Esophagus (tissue), 2 donors: ENCODE measurements around the gene DPP9. TPM values are rescaled to one million over a fixed set of nuclear protein-coding genes. Genes with fewer than 3 reads are reported as not detected.
"Not testable (repeated sequence)": the region's sequence is repeated elsewhere in the genome, so short reads cannot be mapped to it uniquely, and the experiment has no call there.

Source experiments
- H3K27ac ChIP-seq, 2 donors: one replicate each; pipeline ENCODE4 v1.5.1; 2013; ENCODE audit warnings: low read depth in 2 of 2, mild to moderate bottlenecking in 2 of 2, inconsistent platforms in 1 of 2, low read length in 1 of 2, moderate library complexity in 1 of 2
- H3K27me3 ChIP-seq, 2 donors: one replicate each; pipeline ENCODE4 v1.6.1; 2013; ENCODE audit warnings: low read length in 2 of 2, control low read depth in 1 of 2, mild to moderate bottlenecking in 1 of 2; ENCODE audit not compliant: insufficient read depth in 2 of 2, control insufficient read depth in 1 of 2
- H3K36me3 ChIP-seq, 2 donors: one replicate each; pipeline ENCODE4 v1.6.1; 2013; ENCODE audit warnings: low read length in 1 of 2; ENCODE audit not compliant: control insufficient read depth in 2 of 2, insufficient read depth in 2 of 2
- H3K4me1 ChIP-seq, 2 donors: one replicate each; pipeline ENCODE4 v1.6.1; 2013; ENCODE audit warnings: low read length in 1 of 2; ENCODE audit not compliant: control insufficient read depth in 2 of 2, insufficient read depth in 2 of 2
- H3K4me3 ChIP-seq, 2 donors: one replicate each; pipeline ENCODE4 v1.5.1; 2013; ENCODE audit warnings: low read length in 2 of 2, mild to moderate bottlenecking in 2 of 2, low read depth in 1 of 2, moderate library complexity in 1 of 2
- H3K9me3 ChIP-seq, 2 donors: one replicate each; pipeline ENCODE4 v1.6.1; 2013; ENCODE audit warnings: mild to moderate bottlenecking in 2 of 2, low read depth in 1 of 2, low read length in 1 of 2, moderate library complexity in 1 of 2; ENCODE audit not compliant: control insufficient read depth in 2 of 2, insufficient read depth in 1 of 2
- WGBS, 2 donors: extraction: QIAGEN DNeasy Blood & Tissue Kit; methylation state at CpG; one replicate each; pipeline ENCODE4 v1.1.7; 2013; 5-methylcytosine and 5-hydroxymethylcytosine counted together
- polyA plus RNA-seq, 2 donors: library from polyadenylated mRNA; stranded (reverse); fragments of 200-250 nt; gene quantifications; one replicate each; pipeline ENCODE4 v1.2.3, GENCODE V29; 2013
- donor health status: healthy with polysubstance abuse.
- donor health status: Bipolar disorder and iron deficiency.

Gene DPP9
- polyA plus RNA-seq, 2 donors, result 24.3 to 29.2 TPM

DNA sequence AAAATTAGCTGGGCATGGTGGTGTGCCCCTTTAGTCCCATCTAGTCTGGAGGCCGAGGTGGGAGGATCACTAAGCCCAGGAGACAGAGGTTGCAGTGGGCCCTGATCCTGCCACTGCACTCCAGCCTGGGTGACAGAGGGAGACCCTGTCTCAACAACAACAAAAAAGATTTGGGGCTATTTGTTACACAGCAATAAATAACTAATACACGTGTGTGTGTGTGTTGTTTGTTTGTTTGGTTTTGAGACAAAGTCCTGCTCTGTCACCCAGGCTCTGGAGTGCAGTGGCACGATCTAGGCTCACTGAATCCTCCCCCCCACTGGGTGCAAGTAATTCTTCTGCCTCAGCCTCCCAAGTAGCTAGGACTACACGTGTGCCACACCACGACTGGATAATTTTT lies 35.0 kb upstream of the DPP9 start:
- peaks cover 0 to 4% of the 10 kb centered on the region in 2 donors for H3K27me3 ChIP-seq

DNA sequence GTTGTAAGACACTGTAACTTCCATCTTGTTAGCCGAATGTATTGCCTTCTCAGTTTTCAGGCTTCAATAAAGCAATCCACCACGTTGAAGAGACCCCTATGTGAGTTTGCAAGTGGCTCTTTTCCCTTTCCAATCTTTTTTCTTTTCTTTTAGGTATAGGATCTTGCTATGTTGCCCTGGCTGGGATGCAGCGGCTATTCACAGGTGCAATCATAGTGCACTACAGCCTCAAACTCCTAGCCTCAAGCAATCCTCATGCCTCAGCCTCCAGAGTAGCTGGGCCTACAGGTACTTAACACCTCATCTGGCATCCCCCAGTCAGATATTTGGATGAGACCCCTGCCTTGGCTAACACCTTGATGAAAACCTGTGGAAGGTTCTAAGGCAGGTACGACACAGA lies 34.4 kb upstream of the DPP9 start:
- Histone ChIP-seq H3K4me1 (peaks cover 0 to 4% of the 10 kb centered on the region in 2 donors), H3K4me3 (no peak overlapping the region), H3K36me3 (no peaks in the 10 kb centered on the region), H3K9me3 (no peaks in the 10 kb centered on the region), H3K27me3 (peaks cover 0 to 4% of the 10 kb centered on the region in 2 donors), H3K27ac (no peak overlapping the region)
- 75 to 78% methylated on average over 4 of the region's 4 CpGs for WGBS, 2 donors

More for the DNA sequence above, 35.0 kb upstream of the DPP9 start:
- Histone ChIP-seq H3K36me3 (no peaks in the 10 kb centered on the region), H3K9me3 (no peaks in the 10 kb centered on the region), H3K27ac (no peak overlapping the region), H3K4me1 (peaks cover 0 to 4% of the 10 kb centered on the region in 2 donors), H3K4me3 (no peak overlapping the region)
- WGBS, 2 donors, result 71 to 73% methylated on average over 5 of the region's 5 CpGs

DNA sequence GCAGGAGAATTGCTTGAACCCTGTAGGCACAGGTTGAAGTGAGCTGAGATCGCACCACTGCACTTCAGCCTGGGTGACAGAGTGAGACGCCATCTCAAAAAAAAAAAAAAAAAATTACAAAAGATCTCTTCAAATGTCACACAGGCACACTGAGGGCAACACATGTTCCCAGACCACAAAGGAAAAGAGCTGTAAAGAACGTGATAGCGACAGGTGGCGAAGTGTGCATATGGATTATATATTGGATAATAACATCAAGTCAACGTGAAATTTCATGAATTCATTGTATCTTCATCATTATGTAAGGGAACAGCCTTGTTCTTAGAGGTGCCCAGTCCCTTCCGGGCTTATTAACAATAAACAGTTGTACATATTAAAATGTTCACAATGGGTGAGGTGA lies 31.8 kb upstream of the DPP9 start:
- peaks cover 0 to 4% of the 10 kb centered on the region in 2 donors for H3K4me1 ChIP-seq
- H3K4me3 ChIP-seq, result no peak overlapping the region
- no peak overlapping the region for H3K27ac ChIP-seq
- H3K27me3 ChIP-seq, result no peaks in the 10 kb centered on the region
- 81 to 82% methylated on average over 7 of the region's 7 CpGs for WGBS, 2 donors
- H3K36me3 ChIP-seq, result no peaks in the 10 kb centered on the region
- H3K9me3 ChIP-seq, result no peaks in the 10 kb centered on the region

DNA sequence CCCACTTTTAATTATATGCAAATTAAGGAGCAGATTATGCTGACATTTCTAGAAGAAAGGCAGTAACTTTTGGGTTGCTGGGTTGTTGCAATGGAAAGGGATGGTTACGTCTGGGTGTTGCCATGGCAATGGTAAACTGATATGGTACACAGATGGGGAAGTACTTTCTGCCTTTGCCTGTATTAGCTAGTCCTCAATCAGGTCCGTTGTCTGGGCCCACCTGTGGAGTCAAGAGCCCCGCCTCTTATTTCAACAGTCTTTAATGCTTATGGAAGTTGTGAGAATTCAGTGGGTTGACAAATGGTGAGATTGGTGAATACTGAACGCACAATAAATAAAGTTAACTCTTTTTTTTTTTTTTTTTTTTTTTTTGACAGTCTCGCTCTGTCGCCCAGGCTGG lies 30.6 kb upstream of the DPP9 start:
- no peaks in the 10 kb centered on the region for H3K4me1 ChIP-seq
- no peaks in the 10 kb centered on the region for H3K9me3 ChIP-seq
- no peak overlapping the region for H3K27ac ChIP-seq
- H3K36me3 ChIP-seq, result no peaks in the 10 kb centered on the region
- WGBS, 2 donors, result 64 to 72% methylated on average over 6 of the region's 6 CpGs
- no peaks in the 10 kb centered on the region for H3K27me3 ChIP-seq
- H3K4me3 ChIP-seq, result no peak overlapping the region

DNA sequence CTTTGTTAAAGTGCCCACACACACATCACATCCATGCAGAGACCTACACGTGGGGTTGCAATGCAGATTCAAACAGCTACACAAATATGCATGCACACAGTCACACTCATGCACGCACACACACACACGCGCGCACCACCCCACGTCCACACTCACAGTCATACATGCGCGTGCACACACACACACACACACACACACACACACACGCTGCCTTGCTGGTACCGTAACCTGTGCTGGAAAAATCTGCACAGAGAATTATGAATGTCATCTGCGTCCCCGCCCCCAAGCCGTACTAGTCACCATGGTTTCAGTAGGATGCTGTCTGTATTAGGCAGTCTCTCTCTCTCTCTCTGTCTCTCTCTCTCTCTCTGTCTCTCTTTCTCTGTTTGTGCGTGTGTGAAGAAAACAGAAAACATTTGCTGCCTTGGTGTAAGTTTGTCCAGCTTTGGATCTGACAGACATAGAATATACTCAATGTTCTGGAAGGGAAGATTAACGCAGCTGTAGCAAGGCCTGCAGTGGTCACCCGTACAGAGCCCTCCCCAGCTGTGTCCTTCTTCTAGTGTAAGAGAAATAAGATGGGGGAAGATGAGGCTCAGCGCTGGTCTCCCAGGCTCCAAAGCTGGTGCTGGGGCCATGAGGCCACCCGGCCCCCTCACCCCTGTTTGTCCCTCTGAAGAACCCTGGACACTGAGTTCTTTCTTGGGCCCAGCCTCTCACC lies 26.4 kb upstream of the DPP9 start:
- WGBS, 2 donors, result 73 to 75% methylated on average over 18 of the region's 18 CpGs
- H3K4me3 ChIP-seq, result no peak overlapping the region
- H3K27me3 ChIP-seq, result no peaks in the 10 kb centered on the region
- H3K27ac ChIP-seq, result no peak overlapping the region
- H3K4me1 ChIP-seq, result no peaks in the 10 kb centered on the region
- no peaks in the 10 kb centered on the region for H3K36me3 ChIP-seq
- peaks cover 0 to 3% of the 10 kb centered on the region in 2 donors for H3K9me3 ChIP-seq

DNA sequence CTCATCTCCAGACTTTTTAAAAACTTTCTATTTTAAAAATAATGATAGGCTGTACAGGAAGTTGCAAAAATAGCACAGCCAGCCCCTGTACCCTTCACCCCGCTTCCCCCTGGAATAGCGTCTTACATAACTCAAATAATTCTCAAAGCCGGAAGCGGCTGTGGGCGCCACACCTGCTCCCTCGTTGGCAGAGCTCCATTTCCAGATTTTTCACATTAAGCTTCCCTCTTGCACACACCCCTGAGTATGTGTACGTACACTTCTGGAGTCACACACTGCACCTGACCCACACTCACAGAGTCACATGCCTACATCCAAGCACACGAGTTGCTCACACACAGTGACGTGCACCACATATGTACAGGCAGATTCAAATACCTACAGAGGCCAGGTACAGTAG lies 24.9 kb upstream of the DPP9 start:
- H3K27me3 ChIP-seq, result no peaks in the 10 kb centered on the region
- no peak overlapping the region for H3K4me3 ChIP-seq
- peaks cover 0 to 2% of the 10 kb centered on the region in 2 donors for H3K4me1 ChIP-seq
- H3K27ac ChIP-seq, result no peak overlapping the region
- 46 to 57% methylated on average over 9 of the region's 9 CpGs for WGBS, 2 donors
- H3K9me3 ChIP-seq, result peaks cover 0 to 3% of the 10 kb centered on the region in 2 donors
- no peaks in the 10 kb centered on the region for H3K36me3 ChIP-seq

DNA sequence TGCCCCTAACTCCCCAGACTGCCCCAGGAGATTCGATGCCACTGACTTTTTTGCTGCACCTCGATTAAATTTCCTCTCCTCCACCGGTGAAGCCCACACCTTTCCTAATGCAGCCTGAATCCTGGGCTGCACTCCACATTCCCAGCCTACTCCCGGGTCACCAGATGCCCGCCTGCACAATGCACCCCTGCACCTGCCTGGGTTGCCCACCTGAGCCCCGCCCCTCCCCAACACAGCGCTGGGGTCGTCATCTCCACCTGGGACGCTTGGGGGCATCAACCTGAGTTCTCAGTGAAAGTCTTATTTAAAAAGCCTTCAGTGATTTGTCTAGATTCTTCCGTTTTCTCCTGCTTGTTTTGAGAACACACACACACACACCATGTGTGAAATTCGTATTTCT lies 24.5 kb upstream of the DPP9 start:
- WGBS, 2 donors, result 42 to 43% methylated on average over 11 of the region's 11 CpGs
- H3K4me3 ChIP-seq, result no peak overlapping the region
- H3K4me1 ChIP-seq, result peaks cover 0 to 2% of the 10 kb centered on the region in 2 donors
- no peaks in the 10 kb centered on the region for H3K27me3 ChIP-seq
- peaks cover 0 to 3% of the 10 kb centered on the region in 2 donors for H3K9me3 ChIP-seq
- no peaks in the 10 kb centered on the region for H3K36me3 ChIP-seq
- no peak overlapping the region for H3K27ac ChIP-seq

DNA sequence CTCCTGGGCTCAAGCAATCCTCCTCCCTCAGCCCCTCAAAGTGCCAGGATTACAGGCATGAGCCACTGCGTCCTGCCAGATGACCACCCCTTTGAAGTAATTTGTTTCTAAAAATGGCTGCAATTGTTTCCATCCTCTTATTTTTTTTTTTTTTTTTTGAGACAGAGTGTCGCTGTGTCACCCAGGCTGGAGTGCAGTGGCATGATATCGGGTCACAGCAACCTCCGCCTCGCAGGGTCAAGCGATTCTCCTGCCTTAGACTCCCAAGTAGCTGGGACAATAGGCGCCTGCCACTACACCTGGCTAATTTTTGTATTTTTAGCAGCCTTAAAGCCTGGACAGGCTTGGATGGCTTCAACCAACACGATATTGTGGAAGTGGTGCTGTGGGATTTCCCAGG lies 22.3 kb upstream of the DPP9 start:
- Histone ChIP-seq H3K27me3 (no peaks in the 10 kb centered on the region), H3K9me3 (peaks cover 0 to 3% of the 10 kb centered on the region in 2 donors), H3K36me3 (no peaks in the 10 kb centered on the region), H3K27ac (no peak overlapping the region), H3K4me3 (no peak overlapping the region), H3K4me1 (peaks cover 0 to 5% of the 10 kb centered on the region in 2 donors)
- 75 to 80% methylated on average over 8 of the region's 8 CpGs for WGBS, 2 donors

DNA sequence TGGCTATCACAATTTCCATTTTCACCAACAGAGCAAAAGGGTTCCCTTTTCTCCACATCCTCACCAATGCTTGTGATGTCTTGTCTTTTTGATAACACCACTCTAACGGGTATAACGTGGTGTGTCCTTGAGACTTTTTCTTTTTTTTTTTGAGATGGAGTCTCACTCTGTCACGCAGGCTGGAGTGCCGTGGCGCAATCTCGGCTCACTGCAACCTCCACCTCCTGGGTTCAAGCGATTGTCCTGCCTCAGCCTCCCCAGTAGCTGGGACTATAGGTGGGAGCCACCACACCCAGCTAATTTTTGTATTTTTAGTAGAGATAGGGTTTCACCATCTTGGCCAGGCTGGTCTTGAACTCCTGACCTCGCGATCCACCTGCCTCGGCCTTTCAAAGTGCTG lies 21.5 kb upstream of the DPP9 start:
- 68 to 70% methylated on average over 10 of the region's 10 CpGs for WGBS, 2 donors
- not testable (repeated sequence) for H3K27me3 ChIP-seq, H3K27ac ChIP-seq, H3K4me3 ChIP-seq, H3K4me1 ChIP-seq, H3K9me3 ChIP-seq, H3K36me3 ChIP-seq
